Right hindlimb (tissue), 1 donor: Measurements from ENCODE around the gene AMT.

Source experiments
- DNase-seq: peaks from one replicate; pipeline ENCODE4 v3.0.0-alpha.2; 2018

Gene AMT

GRCh38 chr3:49422379-49423248, at the start of gene AMT:
Gene AMT, minus strand, starts transcription at chr3:49422473. Its CDS starts 23 bp downstream, at chr3:49422450.
- peak; percentile 69 for DNase-seq

- no peak for DNase-seq
These were observed 48.6 kb upstream of the AMT start for GRCh38 chr3:49470714-49471420.

DNA sequence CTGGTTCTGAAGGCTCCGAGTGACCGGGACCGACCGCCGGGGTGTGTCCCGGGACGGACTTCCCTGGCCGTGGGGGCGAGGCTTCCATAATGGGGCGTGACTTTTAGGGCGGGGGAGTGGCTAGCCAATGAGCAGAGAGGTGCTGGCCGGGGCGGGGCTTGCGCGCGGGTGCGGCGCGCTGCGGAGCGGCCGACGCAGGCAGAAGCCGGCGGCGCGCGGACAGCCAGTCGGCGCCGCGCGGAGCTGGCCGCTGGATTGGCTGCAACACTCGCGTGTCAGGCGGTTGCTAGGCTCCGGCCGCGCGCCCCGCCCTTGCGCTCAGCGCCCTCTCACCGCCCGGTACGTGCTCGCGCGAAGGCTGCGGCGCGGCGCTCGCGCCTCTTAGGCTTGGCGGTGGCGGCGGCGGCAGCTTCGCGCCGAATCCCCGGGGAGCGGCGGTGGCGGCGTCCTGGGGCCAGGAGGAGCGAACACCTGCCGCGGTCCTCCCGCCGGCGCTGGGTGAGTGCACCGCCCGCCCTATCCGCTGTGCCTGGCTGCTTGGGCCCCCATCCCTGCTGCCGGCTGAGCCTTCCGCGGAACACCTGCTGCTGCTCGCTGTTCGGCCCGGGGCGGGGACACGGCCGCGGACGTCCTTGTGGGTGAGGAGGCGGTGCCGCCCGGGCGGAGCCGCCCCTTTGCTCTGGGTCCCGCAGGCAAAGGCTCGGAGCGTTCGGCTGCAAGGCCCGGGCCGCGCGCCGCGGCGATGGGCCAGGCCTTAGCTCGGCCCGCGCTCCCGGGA, 47.9 kb upstream of the AMT start, which contains the start of gene DAG1:
Gene DAG1, plus strand, starts transcription at position 332 of the 778 bp plus-strand sequence. CDS start 40,268 bp downstream, outside the sequence.
- peak; percentile 99 for DNase-seq

- peak; percentile 91 for DNase-seq
These were observed 47.0 kb upstream of the AMT start for GRCh38 chr3:49469037-49469935.

- DNase-seq: no peak
These were observed 43.8 kb upstream of the AMT start for GRCh38 chr3:49466085-49466484.

- DNase-seq: peak; percentile 26
These were observed 43.2 kb upstream of the AMT start for GRCh38 chr3:49465270-49466034.

- no peak for DNase-seq
These were observed 39.9 kb upstream of the AMT start for GRCh38 chr3:49462222-49462621.

DNA sequence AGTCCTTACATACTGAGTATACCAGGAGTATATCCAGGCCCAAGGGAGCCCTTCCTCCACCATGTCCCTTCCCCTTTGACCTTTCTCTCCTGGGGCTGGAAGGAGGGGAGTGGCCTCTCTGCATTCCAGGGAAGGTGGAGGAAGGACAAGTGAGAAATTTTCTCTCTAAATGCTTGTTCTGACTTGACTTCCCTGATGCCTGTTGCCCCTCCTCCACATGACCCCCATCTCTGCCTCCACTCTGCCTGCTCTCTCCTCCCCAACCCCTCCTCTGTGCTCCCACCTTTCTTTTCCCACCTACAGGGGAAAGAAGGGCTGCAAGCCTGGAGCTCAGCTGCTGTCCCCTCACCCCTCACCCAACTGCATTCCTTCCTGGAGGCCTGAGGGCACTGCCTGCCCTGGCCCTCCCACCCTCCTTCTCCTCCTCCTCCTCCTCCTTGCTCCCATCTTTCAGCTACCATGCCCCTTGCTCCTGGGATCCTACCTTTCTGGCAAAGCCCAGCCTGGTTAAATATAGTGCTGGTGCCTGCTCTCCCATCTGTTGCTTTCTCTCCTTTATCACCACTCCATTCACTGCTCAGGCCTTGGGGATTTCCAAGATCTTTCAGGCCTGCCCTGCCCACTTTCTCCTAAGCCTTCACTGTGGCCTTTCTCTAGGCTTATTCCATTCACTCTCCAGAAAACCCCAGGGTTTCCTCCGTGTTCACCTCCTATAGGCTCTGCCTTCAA, 39.3 kb upstream of the AMT start:
- DNase-seq: no peak

DNA sequence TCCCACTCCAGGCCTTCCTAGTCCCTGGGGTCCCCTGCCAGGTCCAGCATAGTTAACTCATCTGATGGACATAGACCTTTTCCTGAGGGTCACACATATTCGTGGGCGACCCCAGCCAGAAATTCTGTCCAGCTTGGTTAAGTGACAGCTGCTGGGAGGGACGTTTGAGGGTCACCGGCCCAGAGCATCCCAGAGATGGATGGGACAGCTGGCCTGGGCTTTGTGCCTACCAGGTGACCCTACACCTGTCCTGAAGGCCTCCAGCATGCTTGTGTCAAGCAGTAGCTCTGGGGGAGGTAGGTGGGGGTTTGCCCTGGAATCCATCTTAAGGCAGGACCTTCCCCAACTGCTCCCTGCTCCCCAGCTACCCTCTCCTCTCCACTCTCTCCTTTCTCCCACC, 38.7 kb upstream of the AMT start:
- DNase-seq: peak; percentile 28

DNA sequence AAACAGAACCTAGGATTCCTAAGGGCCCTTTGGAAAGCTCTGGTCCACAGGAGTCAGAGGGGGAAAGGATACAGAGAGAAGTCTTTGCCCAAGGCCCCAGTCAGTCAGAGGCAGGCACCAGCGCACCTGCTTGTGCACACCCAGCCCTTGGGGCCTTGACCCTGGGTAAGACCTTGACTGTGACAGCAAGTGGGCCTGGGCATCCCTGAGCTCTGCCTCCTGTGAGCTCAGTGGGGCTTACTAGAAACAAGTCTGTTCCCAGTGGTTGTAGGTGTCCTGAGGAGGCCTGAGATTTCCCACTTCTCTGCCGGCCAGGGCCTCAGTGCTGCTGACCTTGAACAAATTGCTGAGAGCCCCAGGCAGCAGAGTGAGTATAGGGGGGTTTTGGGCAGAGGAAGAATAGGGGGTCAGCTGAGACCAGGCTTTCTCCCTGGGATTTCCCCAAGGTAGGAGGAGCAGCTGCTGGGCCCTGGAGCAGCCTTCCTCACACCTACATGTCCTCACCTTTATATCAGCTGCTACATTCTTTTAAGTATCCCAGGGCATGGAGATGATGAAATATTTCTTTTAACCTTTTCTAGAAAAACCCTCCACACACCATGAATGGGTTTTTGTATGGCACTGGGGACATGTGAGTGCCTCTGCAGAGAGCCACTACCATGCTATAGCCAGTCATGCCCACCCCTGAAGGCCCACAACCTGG, 38.1 kb upstream of the AMT start:
- no peak for DNase-seq

DNA sequence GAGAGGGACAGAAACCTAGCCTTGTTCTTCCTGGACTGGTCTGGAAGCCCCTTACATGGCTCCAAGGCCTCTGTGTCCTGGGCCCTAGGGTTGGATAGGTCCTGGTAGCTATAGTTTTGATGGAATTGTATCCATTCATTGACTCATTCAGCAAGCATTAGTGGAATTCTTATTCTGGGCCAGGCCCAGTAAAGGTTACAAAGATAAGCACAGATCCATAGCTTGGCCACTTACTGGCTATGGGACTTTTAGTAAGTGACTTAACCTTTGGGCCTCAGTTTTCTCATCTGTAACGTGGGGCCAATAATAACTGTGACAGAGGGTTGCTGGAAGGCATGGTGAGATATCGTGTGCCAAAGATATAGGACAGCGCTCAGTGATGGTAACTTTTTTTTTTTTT, 34.2 kb upstream of the AMT start:
- no peak for DNase-seq

- DNase-seq: peak; percentile 76
These were observed 32.8 kb upstream of the AMT start for GRCh38 chr3:49454898-49455681.

GRCh38 chr3:49454458-49454857, 32.2 kb upstream of the AMT start:
- no peak for DNase-seq

GRCh38 chr3:49453621-49454020, 31.3 kb upstream of the AMT start:
- no peak for DNase-seq

DNA sequence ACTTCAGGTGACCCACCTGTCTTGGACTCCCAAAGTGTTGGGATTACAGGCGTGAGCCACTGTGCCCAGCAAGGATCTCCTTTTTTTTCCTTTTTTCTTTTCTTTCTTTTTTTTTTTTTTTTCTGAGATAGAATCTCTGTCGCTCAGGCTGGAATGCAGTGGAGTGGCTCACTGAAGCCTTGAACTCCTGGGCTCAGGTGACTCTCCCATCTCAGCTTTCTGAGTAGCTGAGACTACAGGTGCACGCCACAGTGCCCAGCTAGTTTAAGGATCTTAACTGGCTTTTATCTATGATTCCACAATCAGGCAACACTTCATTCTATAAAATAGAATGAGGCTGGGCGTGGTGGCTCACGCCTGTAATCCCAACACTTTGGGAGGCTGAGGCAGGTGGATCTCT, 23.1 kb upstream of the AMT start:
- no peak for DNase-seq

DNA sequence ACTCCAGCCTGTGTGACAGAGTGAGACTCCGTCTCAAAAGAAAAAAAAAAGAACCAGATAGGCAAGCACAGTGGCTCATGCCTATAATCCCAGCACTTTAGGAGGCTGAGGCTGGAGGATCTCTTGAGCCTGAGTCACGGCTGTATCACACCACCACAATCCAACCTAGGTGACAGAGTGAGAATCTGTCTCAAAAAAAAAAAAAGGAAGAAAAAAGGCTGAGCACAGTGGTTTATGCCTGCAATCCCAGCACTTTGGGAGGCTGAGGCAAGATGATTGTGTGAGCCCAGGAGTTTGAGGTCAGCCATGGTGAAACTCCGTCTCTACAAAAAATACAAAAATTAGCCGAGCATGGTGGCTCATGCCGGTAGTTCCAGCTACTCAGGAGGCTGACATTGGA, 12.5 kb upstream of the AMT start:
- DNase-seq: no peak

- DNase-seq: no peak
These were observed 6.4 kb upstream of the AMT start for GRCh38 chr3:49428752-49429080.

- DNase-seq: no peak
These were observed 5.3 kb upstream of the AMT start for GRCh38 chr3:49427586-49427985.

GRCh38 chr3:49424816-49425215, 2.5 kb upstream of the AMT start:
- DNase-seq: no peak
